ENCODE measurements around the gene EBP.
"Not testable (repeated sequence)": the region's sequence is repeated elsewhere in the genome, so short reads cannot be mapped to it uniquely, and the experiment has no call there.

The EBP gene

GRCh38 chrX:48555731-48556325, 34.2 kb downstream of the EBP start:
- H3K4me1 ChIP-seq (ENCODE audit: control insufficient read depth, low read depth, low read length); H3K18ac ChIP-seq (ENCODE audit: low read length); H3K36me3 ChIP-seq (ENCODE audit: control insufficient read depth, insufficient read depth, low read length); H2AK5ac ChIP-seq (ENCODE audit: low read length); H3K4ac ChIP-seq (ENCODE audit: low read depth, low read length); H4K5ac ChIP-seq (ENCODE audit: low read length); H3K79me1 ChIP-seq (ENCODE audit: low read length); H2BK120ac ChIP-seq (ENCODE audit: low read depth, low read length); H3K23ac ChIP-seq (ENCODE audit: low read length); H3K27me3 ChIP-seq (ENCODE audit: insufficient read depth, low read length, poor library complexity); H2BK15ac ChIP-seq (replicated peaks; ENCODE audit: low read depth); H3K9ac ChIP-seq (ENCODE audit: low read length); DNase-seq; H3K4me3 ChIP-seq (ENCODE audit: low read length); H3K79me2 ChIP-seq (ENCODE audit: control insufficient read depth, insufficient read depth, low read length); H2BK5ac ChIP-seq (ENCODE audit: low read length); H3K56ac ChIP-seq (ENCODE audit: low read length); H4K8ac ChIP-seq (ENCODE audit: low read depth, low read length); H3K4me2 ChIP-seq (ENCODE audit: low read length); H3K27ac ChIP-seq (ENCODE audit: low read depth, low read length): not testable (repeated sequence)
- no CpG with 5 or more reads among the region's 9 CpGs for WGBS (ENCODE audit: extremely low coverage, insufficient coverage, low lambda C conversion rate)

DNA sequence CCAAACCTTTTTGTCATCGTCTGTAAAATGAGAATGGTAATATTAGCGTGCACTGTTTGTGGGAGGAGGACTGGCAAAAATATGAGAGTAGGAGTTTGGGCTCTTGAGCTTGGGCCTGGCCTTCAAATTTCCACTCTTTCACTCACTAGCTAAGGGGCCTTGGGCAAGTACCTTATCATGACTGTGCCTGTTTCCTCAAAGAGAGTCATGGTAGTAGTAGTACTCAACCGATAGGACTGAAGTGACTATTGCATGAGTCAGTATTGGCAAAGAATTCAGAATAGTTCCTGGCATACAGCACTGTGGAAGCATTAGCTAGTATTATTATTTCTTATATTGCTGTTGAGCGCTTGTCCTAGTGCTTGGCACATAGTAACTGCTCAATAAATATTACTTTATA, 36.7 kb downstream of the EBP start:
- H3K27ac ChIP-seq (ENCODE audit: low read depth, low read length): no peak overlapping the region

DNA sequence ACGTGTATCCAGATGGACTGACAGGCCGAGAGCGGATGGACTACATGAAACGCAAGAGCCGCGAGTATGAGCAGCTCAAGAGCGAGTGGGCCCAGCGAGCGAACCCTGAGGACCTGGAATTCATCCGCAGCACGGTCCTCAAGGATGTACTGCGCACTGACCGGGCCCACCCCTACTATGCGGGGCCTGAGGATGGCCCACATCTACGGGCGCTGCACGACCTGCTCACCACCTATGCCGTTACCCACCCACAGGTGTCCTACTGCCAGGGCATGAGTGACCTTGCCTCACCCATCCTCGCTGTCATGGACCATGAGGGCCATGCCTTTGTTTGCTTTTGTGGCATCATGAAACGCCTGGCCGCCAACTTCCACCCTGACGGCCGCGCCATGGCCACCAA, 38.0 kb downstream of the EBP start:
- H4K5ac ChIP-seq (ENCODE audit: low read length): no peak overlapping the region
- no peak overlapping the region for H4K8ac ChIP-seq (ENCODE audit: low read depth, low read length)
- H3K79me2 ChIP-seq (ENCODE audit: control insufficient read depth, insufficient read depth, low read length): no peaks in the 10 kb centered on the region
- no peaks in the 10 kb centered on the region for H3K4me1 ChIP-seq (ENCODE audit: control insufficient read depth, low read depth, low read length)
- H3K79me1 ChIP-seq (ENCODE audit: low read length): no peaks in the 10 kb centered on the region
- no peak overlapping the region for H2BK5ac ChIP-seq (ENCODE audit: low read length)
- no peak overlapping the region for H3K4me3 ChIP-seq (ENCODE audit: low read length)
- H3K4ac ChIP-seq (ENCODE audit: low read depth, low read length): no peak overlapping the region
- no CpG with 5 or more reads among the region's 24 CpGs for WGBS (ENCODE audit: extremely low coverage, insufficient coverage, low lambda C conversion rate)
- H2BK120ac ChIP-seq (ENCODE audit: low read depth, low read length): no peak overlapping the region
- no peak overlapping the region for H3K9ac ChIP-seq (ENCODE audit: low read length)
- no peak overlapping the region for H2AK5ac ChIP-seq (ENCODE audit: low read length)
- no peak overlapping the region for H3K56ac ChIP-seq (ENCODE audit: low read length)
- H3K27me3 ChIP-seq (ENCODE audit: insufficient read depth, low read length, poor library complexity): no peaks in the 10 kb centered on the region
- H3K27ac ChIP-seq (ENCODE audit: low read depth, low read length): no peak overlapping the region
- H3K23ac ChIP-seq (ENCODE audit: low read length): no peak overlapping the region
- H3K4me2 ChIP-seq (ENCODE audit: low read length): no peak overlapping the region
- DNase-seq: no peak
- H3K18ac ChIP-seq (ENCODE audit: low read length): no peak overlapping the region
- H2BK15ac ChIP-seq (replicated peaks; ENCODE audit: low read depth): no peak overlapping the region
- H3K36me3 ChIP-seq (ENCODE audit: control insufficient read depth, insufficient read depth, low read length): no peaks in the 10 kb centered on the region

More for the DNA sequence above, 36.7 kb downstream of the EBP start:
- no peak overlapping the region for H3K4ac ChIP-seq (ENCODE audit: low read depth, low read length)
- H3K79me1 ChIP-seq (ENCODE audit: low read length): no peaks in the 10 kb centered on the region
- no peaks in the 10 kb centered on the region for H3K27me3 ChIP-seq (ENCODE audit: insufficient read depth, low read length, poor library complexity)
- no peak overlapping the region for H4K8ac ChIP-seq (ENCODE audit: low read depth, low read length)
- no peak for DNase-seq
- H2BK120ac ChIP-seq (ENCODE audit: low read depth, low read length): no peak overlapping the region
- no peak overlapping the region for H2AK5ac ChIP-seq (ENCODE audit: low read length)
- no peak overlapping the region for H2BK15ac ChIP-seq (replicated peaks; ENCODE audit: low read depth)
- H3K23ac ChIP-seq (ENCODE audit: low read length): no peak overlapping the region
- H3K36me3 ChIP-seq (ENCODE audit: control insufficient read depth, insufficient read depth, low read length): no peaks in the 10 kb centered on the region
- no peak overlapping the region for H3K4me2 ChIP-seq (ENCODE audit: low read length)
- H3K4me1 ChIP-seq (ENCODE audit: control insufficient read depth, low read depth, low read length): no peaks in the 10 kb centered on the region
- H3K9ac ChIP-seq (ENCODE audit: low read length): no peak overlapping the region
- H3K4me3 ChIP-seq (ENCODE audit: low read length): no peak overlapping the region
- H3K79me2 ChIP-seq (ENCODE audit: control insufficient read depth, insufficient read depth, low read length): no peaks in the 10 kb centered on the region
- H4K5ac ChIP-seq (ENCODE audit: low read length): no peak overlapping the region
- H3K18ac ChIP-seq (ENCODE audit: low read length): no peak overlapping the region
- WGBS (ENCODE audit: extremely low coverage, insufficient coverage, low lambda C conversion rate): no CpG with 5 or more reads among the region's 4 CpGs
- no peak overlapping the region for H3K56ac ChIP-seq (ENCODE audit: low read length)
- no peak overlapping the region for H2BK5ac ChIP-seq (ENCODE audit: low read length)

DNA sequence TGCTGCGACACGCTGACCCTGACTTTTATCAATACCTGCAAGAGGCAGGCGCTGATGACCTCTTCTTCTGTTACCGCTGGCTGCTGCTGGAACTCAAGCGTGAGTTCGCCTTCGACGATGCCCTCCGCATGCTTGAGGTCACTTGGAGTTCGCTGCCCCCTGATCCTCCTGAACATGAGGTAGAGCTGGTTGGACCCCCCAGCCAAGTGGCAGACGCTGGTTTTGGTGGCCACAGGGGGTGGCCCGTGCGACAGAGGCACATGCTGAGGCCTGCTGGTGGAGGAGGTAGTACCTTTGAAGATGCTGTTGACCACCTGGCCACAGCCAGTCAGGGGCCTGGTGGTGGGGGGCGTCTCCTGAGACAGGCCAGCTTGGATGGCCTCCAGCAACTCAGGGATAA, 38.4 kb downstream of the EBP start:
- Histone ChIP-seq H2BK120ac (ENCODE audit: low read depth, low read length) (no peak overlapping the region), H3K4me1 (ENCODE audit: control insufficient read depth, low read depth, low read length) (no peaks in the 10 kb centered on the region), H3K4me2 (ENCODE audit: low read length) (no peak overlapping the region), H3K23ac (ENCODE audit: low read length) (no peak overlapping the region), H3K79me2 (ENCODE audit: control insufficient read depth, insufficient read depth, low read length) (no peaks in the 10 kb centered on the region), H3K79me1 (ENCODE audit: low read length) (no peaks in the 10 kb centered on the region), H2BK5ac (ENCODE audit: low read length) (no peak overlapping the region), H2BK15ac (replicated peaks; ENCODE audit: low read depth) (no peak overlapping the region), H3K4ac (ENCODE audit: low read depth, low read length) (no peak overlapping the region), H2AK5ac (ENCODE audit: low read length) (no peak overlapping the region), H4K8ac (ENCODE audit: low read depth, low read length) (no peak overlapping the region), H4K5ac (ENCODE audit: low read length) (no peak overlapping the region), H3K27me3 (ENCODE audit: insufficient read depth, low read length, poor library complexity) (no peaks in the 10 kb centered on the region), H3K18ac (ENCODE audit: low read length) (no peak overlapping the region), H3K27ac (ENCODE audit: low read depth, low read length) (no peak overlapping the region), H3K56ac (ENCODE audit: low read length) (no peak overlapping the region), H3K36me3 (ENCODE audit: control insufficient read depth, insufficient read depth, low read length) (no peaks in the 10 kb centered on the region), H3K4me3 (ENCODE audit: low read length) (no peak overlapping the region), H3K9ac (ENCODE audit: low read length) (no peak overlapping the region)
- no CpG with 5 or more reads among the region's 14 CpGs for WGBS (ENCODE audit: extremely low coverage, insufficient coverage, low lambda C conversion rate)
- no peak for DNase-seq

GRCh38 chrX:48560681-48561080, 39.1 kb downstream of the EBP start:
- no peaks in the 10 kb centered on the region for H3K79me2 ChIP-seq (ENCODE audit: control insufficient read depth, insufficient read depth, low read length)
- H2AK5ac ChIP-seq (ENCODE audit: low read length): no peak overlapping the region
- no peak overlapping the region for H3K4me3 ChIP-seq (ENCODE audit: low read length)
- H3K4me2 ChIP-seq (ENCODE audit: low read length): no peak overlapping the region
- H3K4me1 ChIP-seq (ENCODE audit: control insufficient read depth, low read depth, low read length): no peaks in the 10 kb centered on the region
- no CpG with 5 or more reads among the region's 12 CpGs for WGBS (ENCODE audit: extremely low coverage, insufficient coverage, low lambda C conversion rate)
- no peak overlapping the region for H3K56ac ChIP-seq (ENCODE audit: low read length)
- H3K23ac ChIP-seq (ENCODE audit: low read length): no peak overlapping the region
- DNase-seq: no peak
- no peaks in the 10 kb centered on the region for H3K27me3 ChIP-seq (ENCODE audit: insufficient read depth, low read length, poor library complexity)
- H3K9ac ChIP-seq (ENCODE audit: low read length): no peak overlapping the region
- no peak overlapping the region for H3K27ac ChIP-seq (ENCODE audit: low read depth, low read length)
- no peak overlapping the region for H2BK15ac ChIP-seq (replicated peaks; ENCODE audit: low read depth)
- H3K4ac ChIP-seq (ENCODE audit: low read depth, low read length): no peak overlapping the region
- H2BK5ac ChIP-seq (ENCODE audit: low read length): no peak overlapping the region
- H3K18ac ChIP-seq (ENCODE audit: low read length): no peak overlapping the region
- H4K5ac ChIP-seq (ENCODE audit: low read length): no peak overlapping the region
- H3K79me1 ChIP-seq (ENCODE audit: low read length): no peaks in the 10 kb centered on the region
- H2BK120ac ChIP-seq (ENCODE audit: low read depth, low read length): no peak overlapping the region
- H3K36me3 ChIP-seq (ENCODE audit: control insufficient read depth, insufficient read depth, low read length): no peaks in the 10 kb centered on the region
- no peak overlapping the region for H4K8ac ChIP-seq (ENCODE audit: low read depth, low read length)

DNA sequence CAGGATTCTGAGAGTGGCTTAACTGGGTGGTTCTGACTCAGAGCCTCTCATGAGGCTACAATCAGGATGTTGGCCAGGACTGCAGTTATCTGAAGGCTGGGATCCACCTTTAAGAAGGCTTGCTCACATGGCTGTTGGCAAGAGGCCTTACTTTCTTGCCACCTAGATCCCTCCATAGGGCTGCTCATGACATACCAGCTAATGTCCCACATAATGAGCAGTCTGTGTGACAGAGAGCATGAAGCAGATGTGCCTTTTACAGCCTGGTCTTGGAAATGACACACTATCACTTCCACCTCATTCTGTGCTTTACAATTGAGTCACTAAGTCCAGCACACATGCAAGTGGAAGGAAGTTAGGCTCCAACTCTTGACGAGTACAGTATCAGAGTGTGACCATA, 48.4 kb downstream of the EBP start:
- Histone ChIP-seq H2AK5ac (ENCODE audit: low read length) (no peak overlapping the region), H3K4me2 (ENCODE audit: low read length) (no peak overlapping the region), H3K27ac (ENCODE audit: low read depth, low read length) (no peak overlapping the region), H2BK5ac (ENCODE audit: low read length) (no peak overlapping the region), H4K5ac (ENCODE audit: low read length) (no peak overlapping the region), H3K23ac (ENCODE audit: low read length) (no peak overlapping the region), H3K4me3 (ENCODE audit: low read length) (no peak overlapping the region), H3K4me1 (ENCODE audit: control insufficient read depth, low read depth, low read length) (no peaks in the 10 kb centered on the region), H3K18ac (ENCODE audit: low read length) (no peak overlapping the region), H4K8ac (ENCODE audit: low read depth, low read length) (no peak overlapping the region), H2BK15ac (replicated peaks; ENCODE audit: low read depth) (no peak overlapping the region), H3K9ac (ENCODE audit: low read length) (no peak overlapping the region), H3K79me2 (ENCODE audit: control insufficient read depth, insufficient read depth, low read length) (peaks cover 1% of the 10 kb centered on the region), H3K36me3 (ENCODE audit: control insufficient read depth, insufficient read depth, low read length) (no peaks in the 10 kb centered on the region), H3K4ac (ENCODE audit: low read depth, low read length) (no peak overlapping the region), H2BK120ac (ENCODE audit: low read depth, low read length) (no peak overlapping the region), H3K56ac (ENCODE audit: low read length) (no peak overlapping the region), H3K27me3 (ENCODE audit: insufficient read depth, low read length, poor library complexity) (no peaks in the 10 kb centered on the region), H3K79me1 (ENCODE audit: low read length) (no peaks in the 10 kb centered on the region)
- no CpG with 5 or more reads among the region's 1 CpG for WGBS (ENCODE audit: extremely low coverage, insufficient coverage, low lambda C conversion rate)
- DNase-seq: no peak
